HepG2 (cell line): ENCODE results near the gene ANAPC1. TPM values are rescaled to one million over a fixed set of nuclear protein-coding genes. Genes with fewer than 3 reads are reported as not detected.

Experiments
- ATAC-seq: fragments of 200-7000 bp; cut with Tn5 transposase; 3 replicates; pipeline ENCODE4 v1.9.1; 2020; ENCODE audit warnings: mild to moderate bottlenecking, moderate library complexity
- BruUV-seq: library from RNA; stranded (reverse); fragments of 400-500 nt; replicated peaks from 2 replicates; lab custom pipeline; 2021; lab: Mats Ljungman, UMichigan
- CTCF ChIA-PET: fragments of 300-600 bp; formaldehyde crosslinking; extraction: SDS; loops from one replicate; lab custom pipeline; 2021; ENCODE audit warnings: low total read pairs, inconsistent platforms, low intra/inter-chr PET ratio; lab: Yijun Ruan, JAX
- POLR2A ChIA-PET: fragments of 350-600 bp; sonication (Branson Sonifier 250); formaldehyde crosslinking; loops from one replicate; lab custom pipeline; 2020; ENCODE audit warnings: antibody characterized with exemption, inconsistent platforms; lab: Yijun Ruan, JAX
- DNase-seq: peaks from one replicate; pipeline ENCODE4 v3.0.0-alpha.2; 2015; ENCODE audit warnings: low spot score
- FAIRE-seq: peaks from 3 replicates; lab custom pipeline; 2011; peaks lifted over from hg19 to GRCh38; lab: Jason Lieb, UNC
- H2AFZ ChIP-seq: one replicate; pipeline ENCODE4 v1.6.1; 2011; ENCODE audit warnings: low read length, inconsistent platforms
- H3K27ac ChIP-seq: fragments of 300-600 bp; 3 replicates; pipeline ENCODE4 v1.8.0; 2011; ENCODE audit warnings: mixed run types, mild to moderate bottlenecking, mixed read lengths, low read length, inconsistent platforms; ENCODE audit not compliant: insufficient read depth; ENCODE audit errors: extremely low read length
- H3K27me3 ChIP-seq, 2 experiments: fragments of 200-600 bp in 1 of 2; 2 replicates in 1 of 2; 3 replicates in 1 of 2; pipeline versions ENCODE4 v1.6.0 to v1.8.0; 2011; ENCODE audit warnings: low read length in 2 of 2, mild to moderate bottlenecking in 2 of 2, moderate library complexity in 2 of 2, inconsistent platforms in 1 of 2; ENCODE audit not compliant: insufficient read depth in 2 of 2, control insufficient read depth in 1 of 2
- H3K36me3 ChIP-seq, 2 experiments: fragments of 200-600 bp in 1 of 2; replicated peaks in 1 of 2; 2 replicates in 1 of 2; 3 replicates in 1 of 2; pipeline versions ENCODE4 v1.5.1 to v1.8.0; 2011; ENCODE audit warnings: low read length in 2 of 2, inconsistent platforms in 1 of 2; ENCODE audit not compliant: insufficient read depth in 2 of 2, control insufficient read depth in 1 of 2
- H3K4me1 ChIP-seq: 2 replicates; pipeline ENCODE4 v1.5.1; 2012; ENCODE audit warnings: low read length, inconsistent platforms; ENCODE audit not compliant: insufficient read depth
- H3K4me2 ChIP-seq: 2 replicates; pipeline ENCODE4 v1.6.0; 2011; ENCODE audit warnings: low read depth, low read length, inconsistent platforms
- H3K4me3 ChIP-seq, 3 experiments: fragments of 200-600 bp in 1 of 3; sonication (generic), shearing (Covaris generic) in 1 of 3; replicated peaks in 1 of 3; 2 replicates each; pipeline ENCODE4 v1.5.1; 2011 to 2016; ENCODE audit warnings: low read length in 3 of 3, inconsistent platforms in 2 of 3, low read depth in 2 of 3, mild to moderate bottlenecking in 2 of 3, control low read depth in 1 of 3, mixed read lengths in 1 of 3; ENCODE audit not compliant: insufficient read depth in 1 of 3
- H3K79me2 ChIP-seq: one replicate; pipeline ENCODE4 v1.6.1; 2011; ENCODE audit warnings: low read length, inconsistent platforms; ENCODE audit not compliant: insufficient read depth
- H3K9ac ChIP-seq: 2 replicates; pipeline ENCODE4 v1.6.0; 2011; ENCODE audit warnings: mild to moderate bottlenecking, low read depth, low read length, inconsistent platforms; ENCODE audit not compliant: insufficient read depth
- H3K9me3 ChIP-seq: 2 replicates; pipeline ENCODE4 v1.5.1; 2012; ENCODE audit warnings: mild to moderate bottlenecking, low read length
- H4K20me1 ChIP-seq: 2 replicates; pipeline ENCODE4 v1.6.0; 2011; ENCODE audit warnings: inconsistent platforms, mild to moderate bottlenecking, low read length, moderate library complexity; ENCODE audit not compliant: insufficient read depth
- BCL6 ChIP-seq: IDR thresholded peaks from 2 replicates; pipeline ENCODE4 v1.6.1; 2016; ENCODE audit warnings: missing genetic modification reagents, missing compliant biosample characterization
- CEBPB ChIP-seq: IDR thresholded peaks from 2 replicates; pipeline ENCODE4 v1.6.1; 2011; ENCODE audit warnings: low read depth, low read length, improper control_type of control experiment, borderline replicate concordance
- HNRNPUL1 ChIP-seq: fragments of 200-400 bp; formaldehyde crosslinking; IDR thresholded peaks from 2 replicates; pipeline ENCODE4 v1.6.1; 2017; ENCODE audit warnings: low read depth, mild to moderate bottlenecking, low read length, moderate library complexity
- NFYB ChIP-seq: sonication (generic); formaldehyde crosslinking; IDR thresholded peaks from 2 replicates; pipeline ENCODE4 v1.4.0; 2020; ENCODE audit warnings: missing genetic modification reagents
- NR2F6 ChIP-seq, 2 experiments: IDR thresholded peaks; 2 replicates each; pipeline ENCODE4 v1.6.1; 2016; ENCODE audit warnings: antibody characterized with exemption in 1 of 2, mild to moderate bottlenecking in 1 of 2
- ZKSCAN1 ChIP-seq: fragments of 150-350 bp; IDR thresholded peaks from 2 replicates; pipeline ENCODE4 v1.6.1; 2014; ENCODE audit warnings: low read length
- ZNF121 ChIP-seq: sonication (generic); formaldehyde crosslinking; IDR thresholded peaks from 2 replicates; pipeline ENCODE4 v1.5.0; 2020; ENCODE audit warnings: mild to moderate bottlenecking, missing genetic modification reagents
- ZNF644 ChIP-seq: IDR thresholded peaks from 2 replicates; pipeline ENCODE4 v1.6.1; 2016; ENCODE audit warnings: low read depth
- ZNF703 ChIP-seq: sonication (generic); formaldehyde crosslinking; IDR thresholded peaks from 2 replicates; pipeline ENCODE4 v1.5.1; 2020; ENCODE audit warnings: missing genetic modification reagents, mild to moderate bottlenecking, moderate library complexity, borderline replicate concordance
- ZNF777 ChIP-seq: sonication (generic); formaldehyde crosslinking; IDR thresholded peaks from 2 replicates; pipeline ENCODE4 v1.4.0; 2020; ENCODE audit warnings: missing genetic modification reagents
- WGBS: methylation state at CpG from one replicate; pipeline ENCODE4 v1.1.6; 2017; ENCODE audit warnings: low lambda C conversion rate; 5-methylcytosine and 5-hydroxymethylcytosine counted together
- in situ Hi-C: cut with HindIII; loops from 2 replicates; pipeline ENCODE4 v1.10.0; 2017; ENCODE audit warnings: low pct_unique_long_range_greater_than_20kb; ENCODE audit not compliant: extremely low pct_ligation_motif_present
- intact Hi-C: fragments of 100-400 bp; cut with micrococcal nuclease; formaldehyde crosslinking; loops from one replicate; pipeline ENCODE4 v1.10.0; 2022; ENCODE audit not compliant: unreplicated experiment
- polyA plus RNA-seq, 8 experiments: library from polyadenylated mRNA; depleted of rRNA in 3 of 8; stranded (reverse) in 7 of 8; unstranded in 1 of 8; fragments of >200 nt; fragmentation: Illumina TruSeq in 4 of 8; extraction: Trizol in 4 of 8; gene quantifications; 2 replicates each; pipeline versions ENCODE4 v1.2.1 to v1.2.3, GENCODE V29; 2011 to 2016; ENCODE audit warnings: low read depth in 4 of 8, missing spikeins in 1 of 8, mixed read lengths in 1 of 8; ENCODE audit not compliant: insufficient read depth in 1 of 8
- total RNA-seq, 5 experiments: library from RNA; depleted of rRNA; stranded (reverse); fragments of >200 nt; fragmentation: Illumina TruSeq; extraction: Trizol; gene quantifications; 2 replicates each; pipeline ENCODE4 v1.2.3, GENCODE V29; 2016; ENCODE audit warnings: low read depth in 1 of 5
- TF ChIP-seq, protein P1 (sequence below): sonication (generic); formaldehyde crosslinking; IDR thresholded peaks from 2 replicates; pipeline ENCODE4 v1.4.0; 2020; ENCODE audit warnings: mild to moderate bottlenecking, missing genetic modification reagents
- TF ChIP-seq, protein P2 (sequence below): sonication (generic); formaldehyde crosslinking; conservative IDR thresholded peaks from 2 replicates; pipeline ENCODE4 v1.8.0; 2022; ENCODE audit warnings: missing genetic modification reagents
- TF ChIP-seq, protein P3 (sequence below): sonication (generic); formaldehyde crosslinking; conservative IDR thresholded peaks from 2 replicates; pipeline ENCODE4 v1.8.1; 2023; ENCODE audit warnings: missing genetic modification reagents
- TF ChIP-seq, protein P4 (sequence below): sonication (generic); formaldehyde crosslinking; IDR thresholded peaks from 2 replicates; pipeline ENCODE4 v1.8.0; 2023; ENCODE audit warnings: mild to moderate bottlenecking, missing genetic modification reagents

ANAPC1 gene
- total and polyA plus RNA-seq, 2 of the 13 experiments (the other 11 are each of a cell fraction or from before 2014, with no cell fraction given) = 50.0 to 89.7 TPM

DNA sequence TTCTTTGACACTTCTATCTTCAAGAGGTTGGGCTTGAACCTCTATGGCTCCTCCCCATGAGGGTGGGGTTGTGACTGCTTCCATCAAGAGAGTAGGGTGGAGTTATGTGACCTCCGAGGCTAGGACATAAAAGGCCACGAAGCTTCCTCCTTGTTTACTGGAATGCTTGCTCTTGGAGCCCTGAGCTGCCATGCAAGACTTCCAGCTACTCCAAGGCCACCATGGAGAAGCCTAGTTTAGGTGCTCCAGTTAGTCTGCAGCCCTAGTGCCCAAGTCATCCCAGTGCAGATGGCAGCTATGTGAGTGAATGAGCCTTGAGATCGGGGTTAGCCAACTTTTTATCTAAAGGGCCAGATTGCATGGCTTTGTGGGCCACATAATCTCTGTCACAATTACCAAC is 12.0 kb upstream of the ANAPC1 start:
- H4K20me1 ChIP-seq = no peaks in the 10 kb centered on the region
- in situ Hi-C loops = loop anchor here (5.0 kb wide), 1 partner anchor 156 kb away; no protein-coding TSS in a partner anchor
- H3K36me3 ChIP-seq = no peaks in the 10 kb centered on the region
- H3K4me2 ChIP-seq = no peak overlapping the region
- ATAC-seq (no peak), DNase-seq (no peak)
- 61% methylated on average over 3 of the region's 3 CpGs for WGBS
- H3K79me2 ChIP-seq = peaks cover 23% of the 10 kb centered on the region
- H2AFZ ChIP-seq = no peak overlapping the region
- no peak overlapping the region for H3K27ac ChIP-seq
- intact Hi-C loops = no loop called here
- H3K9me3 ChIP-seq = no peaks in the 10 kb centered on the region
- H3K9ac ChIP-seq = no peak overlapping the region
- peaks cover 41% of the 10 kb centered on the region for H3K4me1 ChIP-seq
- TF ChIP-seq CEBPB = no peak
- no peak for TF ChIP-seq NR2F6 (IDR thresholded peaks at IDR 0.05)
- no peak for TF ChIP-seq NR2F6 (CRISPR knock-in tag; IDR thresholded peaks at IDR 0.05)
- TF ChIP-seq ZNF644 (CRISPR knock-in tag) = no peak
- TF ChIP-seq HNRNPUL1 = no peak
- TF ChIP-seq, all 625 proteins: peak for 0
- Histone ChIP-seq H3K4me3 (no peak overlapping the region), H3K27me3 (no peaks in the 10 kb centered on the region; a peak in 1 of 5 replicates)
- POLR2A ChIA-PET = interaction anchor here (0.8 to 1.8 kb wide), 5 partner anchors 8 to 159 kb away, joined by 3 to 5 read pairs (median 4); partner anchors contain the start of gene TMEM87B
- CTCF ChIA-PET = no interaction called here
- no TSS peak for BruUV-seq
- no peak for FAIRE-seq

DNA sequence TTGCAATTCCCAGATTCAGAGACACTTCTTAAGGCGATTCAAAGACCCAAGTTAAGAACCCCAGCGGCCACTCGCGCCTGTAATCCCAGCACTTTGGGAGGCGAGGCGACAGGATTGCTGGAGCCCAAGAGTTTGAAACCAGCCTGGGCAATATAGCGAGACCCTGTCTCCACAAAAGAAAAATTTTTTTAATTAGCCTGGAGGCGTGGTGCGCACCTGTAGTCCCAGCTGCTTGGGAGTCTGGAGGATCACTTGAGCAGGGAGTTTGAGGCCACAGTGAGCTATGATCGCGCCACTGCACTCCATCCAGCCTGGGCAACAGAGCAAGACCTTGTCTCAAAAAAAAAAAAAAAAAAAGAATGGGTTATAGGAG is 585 bp upstream of the ANAPC1 start:
- Histone ChIP-seq H3K36me3 (peaks cover 1 to 9% of the 10 kb centered on the region in 2 experiments; a peak in 2 of 5 replicates), H3K27ac (peak overlapping the region; percentile 87), H3K4me3 (peak overlapping the region; percentile 89 to 97 (median 96)), H3K79me2 (peaks cover 33% of the 10 kb centered on the region), H3K27me3 (no peaks in the 10 kb centered on the region; a peak in 1 of 5 replicates), H2AFZ (peak overlapping the region; percentile 91), H3K4me2 (peak overlapping the region; percentile 80), H3K9me3 (no peaks in the 10 kb centered on the region), H3K9ac (peak overlapping the region; percentile 89), H3K4me1 (peaks cover 26% of the 10 kb centered on the region), H4K20me1 (no peaks in the 10 kb centered on the region)
- FAIRE-seq (no peak), DNase-seq (no peak), ATAC-seq (peak; percentile 29)
- BruUV-seq = no TSS peak
- 5% methylated on average over 11 of the region's 11 CpGs for WGBS
- CTCF ChIA-PET = interaction anchor here (1.0 kb wide), 1 partner anchor 164 kb away, joined by 5 read pairs; no protein-coding TSS in a partner anchor
- in situ Hi-C loops = no loop called here
- POLR2A ChIA-PET = interaction anchor here (0.5 to 3.5 kb wide), 8 partner anchors 8 to 173 kb away, joined by 3 to 27 read pairs (median 4); partner anchors contain the start of genes MERTK and TMEM87B
- intact Hi-C loops = loop anchor here (10.0 kb wide), 1 partner anchor 370 kb away; the partner anchor contains the start of gene ZC3H8
- no peak for TF ChIP-seq ZKSCAN1
- TF ChIP-seq, protein P1, sequence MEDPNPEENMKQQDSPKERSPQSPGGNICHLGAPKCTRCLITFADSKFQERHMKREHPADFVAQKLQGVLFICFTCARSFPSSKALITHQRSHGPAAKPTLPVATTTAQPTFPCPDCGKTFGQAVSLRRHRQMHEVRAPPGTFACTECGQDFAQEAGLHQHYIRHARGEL (CRISPR knock-in tag) = no peak
- TF ChIP-seq NFYB (CRISPR knock-in tag) = peak; percentile 1; the same call in 1 of the 2 replicates
- no peak for TF ChIP-seq ZNF777 (CRISPR knock-in tag)
- 0 out of 2 replicates have a peak, but pooled peaks have one; percentile 29 for TF ChIP-seq ZNF703 (CRISPR knock-in tag)
- TF ChIP-seq, protein P2, sequence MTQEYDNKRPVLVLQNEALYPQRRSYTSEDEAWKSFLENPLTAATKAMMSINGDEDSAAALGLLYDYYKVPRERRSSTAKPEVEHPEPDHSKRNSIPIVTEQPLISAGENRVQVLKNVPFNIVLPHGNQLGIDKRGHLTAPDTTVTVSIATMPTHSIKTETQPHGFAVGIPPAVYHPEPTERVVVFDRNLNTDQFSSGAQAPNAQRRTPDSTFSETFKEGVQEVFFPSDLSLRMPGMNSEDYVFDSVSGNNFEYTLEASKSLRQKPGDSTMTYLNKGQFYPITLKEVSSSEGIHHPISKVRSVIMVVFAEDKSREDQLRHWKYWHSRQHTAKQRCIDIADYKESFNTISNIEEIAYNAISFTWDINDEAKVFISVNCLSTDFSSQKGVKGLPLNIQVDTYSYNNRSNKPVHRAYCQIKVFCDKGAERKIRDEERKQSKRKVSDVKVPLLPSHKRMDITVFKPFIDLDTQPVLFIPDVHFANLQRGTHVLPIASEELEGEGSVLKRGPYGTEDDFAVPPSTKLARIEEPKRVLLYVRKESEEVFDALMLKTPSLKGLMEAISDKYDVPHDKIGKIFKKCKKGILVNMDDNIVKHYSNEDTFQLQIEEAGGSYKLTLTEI (CRISPR knock-in tag) = no peak
- TF ChIP-seq, protein P3, sequence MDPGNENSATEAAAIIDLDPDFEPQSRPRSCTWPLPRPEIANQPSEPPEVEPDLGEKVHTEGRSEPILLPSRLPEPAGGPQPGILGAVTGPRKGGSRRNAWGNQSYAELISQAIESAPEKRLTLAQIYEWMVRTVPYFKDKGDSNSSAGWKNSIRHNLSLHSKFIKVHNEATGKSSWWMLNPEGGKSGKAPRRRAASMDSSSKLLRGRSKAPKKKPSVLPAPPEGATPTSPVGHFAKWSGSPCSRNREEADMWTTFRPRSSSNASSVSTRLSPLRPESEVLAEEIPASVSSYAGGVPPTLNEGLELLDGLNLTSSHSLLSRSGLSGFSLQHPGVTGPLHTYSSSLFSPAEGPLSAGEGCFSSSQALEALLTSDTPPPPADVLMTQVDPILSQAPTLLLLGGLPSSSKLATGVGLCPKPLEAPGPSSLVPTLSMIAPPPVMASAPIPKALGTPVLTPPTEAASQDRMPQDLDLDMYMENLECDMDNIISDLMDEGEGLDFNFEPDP = 0 out of 2 replicates have a peak, but pooled peaks have one; percentile 8
- no peak for TF ChIP-seq BCL6 (CRISPR knock-in tag)
- TF ChIP-seq, protein P4, sequence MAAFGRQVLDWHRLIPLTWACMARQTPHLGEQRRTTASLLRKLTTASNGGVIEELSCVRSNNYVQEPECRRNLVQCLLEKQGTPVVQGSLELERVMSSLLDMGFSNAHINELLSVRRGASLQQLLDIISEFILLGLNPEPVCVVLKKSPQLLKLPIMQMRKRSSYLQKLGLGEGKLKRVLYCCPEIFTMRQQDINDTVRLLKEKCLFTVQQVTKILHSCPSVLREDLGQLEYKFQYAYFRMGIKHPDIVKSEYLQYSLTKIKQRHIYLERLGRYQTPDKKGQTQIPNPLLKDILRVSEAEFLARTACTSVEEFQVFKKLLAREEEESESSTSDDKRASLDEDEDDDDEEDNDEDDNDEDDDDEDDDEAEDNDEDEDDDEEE = 0 out of 2 replicates have a peak, but pooled peaks have one; percentile 6
- TF ChIP-seq ZNF121 (CRISPR knock-in tag) = peak; percentile 99
